Endothelial cell of umbilical vein (primary cell): ENCODE results near the gene NDUFAB1. TPM values are rescaled to one million over a fixed set of nuclear protein-coding genes. Genes with fewer than 3 reads are reported as not detected.

Experiments
- BruUV-seq: library from RNA; stranded (reverse); fragments of 400-500 nt; replicated peaks from 2 replicates; lab custom pipeline; 2021; lab: Mats Ljungman, UMichigan
- CTCF ChIA-PET: fragments of 300-600, 350-600 bp; sonication (Branson Sonifier 250); formaldehyde crosslinking; loops from one replicate; lab custom pipeline; 2021; ENCODE audit warnings: antibody characterized with exemption, inconsistent platforms; lab: Charles Lee
- POLR2A ChIA-PET: fragments of 300-600, 350-600 bp; sonication (Branson Sonifier 250); formaldehyde crosslinking; loops from one replicate; lab custom pipeline; 2021; ENCODE audit warnings: antibody characterized with exemption, inconsistent platforms; lab: Charles Lee
- DNase-seq: peaks from one replicate; pipeline ENCODE4 v3.0.0-alpha.2; 2011; ENCODE audit warnings: low read depth, low spot score
- FAIRE-seq: peaks from 2 replicates; lab custom pipeline; 2011; peaks lifted over from hg19 to GRCh38; lab: Jason Lieb, UNC
- H2AFZ ChIP-seq: 2 replicates; pipeline ENCODE4 v1.6.0; 2012; ENCODE audit warnings: low read depth, low read length, control low read depth, inconsistent platforms
- H3K27ac ChIP-seq: 2 replicates; pipeline ENCODE4 v1.5.1; 2011; ENCODE audit warnings: low read depth, mild to moderate bottlenecking, control low read depth, low read length, moderate library complexity; ENCODE audit not compliant: insufficient read depth
- H3K27me3 ChIP-seq, 2 experiments: 2 replicates each; pipeline versions ENCODE4 v1.6.0 to v1.6.1; 2011; ENCODE audit warnings: low read length in 2 of 2, mixed read lengths in 1 of 2; ENCODE audit not compliant: control insufficient read depth in 2 of 2, insufficient read depth in 2 of 2
- H3K36me3 ChIP-seq, 2 experiments: 2 replicates in 1 of 2; 3 replicates in 1 of 2; pipeline ENCODE4 v1.5.1; 2011; ENCODE audit warnings: low read length in 2 of 2, mild to moderate bottlenecking in 1 of 2, moderate library complexity in 1 of 2; ENCODE audit not compliant: control insufficient read depth in 2 of 2, insufficient read depth in 2 of 2; ENCODE audit errors: extremely low read depth in 1 of 2
- H3K4me1 ChIP-seq: 3 replicates; pipeline ENCODE4 v1.5.1; 2011; ENCODE audit warnings: mild to moderate bottlenecking, low read length; ENCODE audit not compliant: control insufficient read depth, insufficient read depth; ENCODE audit errors: extremely low read depth
- H3K4me2 ChIP-seq: 2 replicates; pipeline ENCODE4 v1.6.1; 2011; ENCODE audit warnings: low read length, control low read depth, mixed read lengths; ENCODE audit not compliant: insufficient read depth
- H3K4me3 ChIP-seq, 3 experiments: fragments of 200-600 bp in 1 of 3; sonication (generic), shearing (Covaris generic) in 1 of 3; replicated peaks in 1 of 3; 2 replicates each; pipeline ENCODE4 v1.5.1; 2011 to 2016; ENCODE audit warnings: control low read depth in 3 of 3, low read length in 3 of 3, mild to moderate bottlenecking in 2 of 3, inconsistent platforms in 1 of 3, low read depth in 1 of 3, moderate library complexity in 1 of 3; ENCODE audit not compliant: insufficient read depth in 1 of 3
- H3K79me2 ChIP-seq: 2 replicates; pipeline ENCODE4 v1.6.0; 2012; ENCODE audit warnings: low read length, inconsistent platforms; ENCODE audit not compliant: control insufficient read depth, insufficient read depth
- H3K9ac ChIP-seq: replicated peaks from 2 replicates; pipeline ENCODE3; 2011; ENCODE audit warnings: low read length, control low read depth; ENCODE audit not compliant: insufficient read depth; ENCODE audit errors: extremely low read depth
- H3K9me1 ChIP-seq: replicated peaks from 3 replicates; pipeline ENCODE4 v1.6.0; 2011; ENCODE audit warnings: mild to moderate bottlenecking, low read length; ENCODE audit not compliant: control insufficient read depth, insufficient read depth; ENCODE audit errors: extremely low read depth
- H3K9me3 ChIP-seq: replicated peaks from 2 replicates; pipeline ENCODE4 v1.5.1; 2012; ENCODE audit warnings: low read length, inconsistent platforms; ENCODE audit not compliant: control insufficient read depth, insufficient read depth
- H4K20me1 ChIP-seq: replicated peaks from 2 replicates; pipeline ENCODE3; 2011; ENCODE audit warnings: mild to moderate bottlenecking, low read length; ENCODE audit not compliant: control insufficient read depth, insufficient read depth; ENCODE audit errors: extremely low read depth
- EZH2 ChIP-seq: IDR thresholded peaks from 2 replicates; pipeline ENCODE4 v1.6.1; 2012; ENCODE audit warnings: borderline replicate concordance, low read depth, mild to moderate bottlenecking, moderate library complexity, low read length, inconsistent platforms; ENCODE audit not compliant: severe bottlenecking
- FOS ChIP-seq: IDR thresholded peaks from 2 replicates; pipeline ENCODE4 v1.6.1; 2011; ENCODE audit warnings: mild to moderate bottlenecking, low read length, moderate library complexity, borderline replicate concordance; ENCODE audit not compliant: insufficient read depth
- GATA2 ChIP-seq: IDR thresholded peaks from 2 replicates; pipeline ENCODE4 v1.7.0; 2011; ENCODE audit warnings: low read depth, mild to moderate bottlenecking, moderate library complexity, mixed read lengths, low read length; ENCODE audit not compliant: insufficient read length, insufficient read depth
- JUN ChIP-seq: IDR thresholded peaks from 2 replicates; pipeline ENCODE4 v1.6.1; 2011; ENCODE audit warnings: borderline replicate concordance, low read depth; ENCODE audit not compliant: insufficient read length, insufficient read depth
- MYC ChIP-seq: IDR thresholded peaks from one replicate; pipeline ENCODE4 v1.6.1; 2011; ENCODE audit warnings: mild to moderate bottlenecking, low read depth, low read length
- POLR2A ChIP-seq: IDR thresholded peaks from 2 replicates; pipeline ENCODE4 v1.6.1; 2012; ENCODE audit warnings: low read depth, mild to moderate bottlenecking, control low read depth, low read length
- POLR2AphosphoS5 ChIP-seq: IDR thresholded peaks from 2 replicates; pipeline ENCODE4 v1.6.1; 2012; ENCODE audit warnings: low read depth, mild to moderate bottlenecking, control low read depth, low read length, moderate library complexity; ENCODE audit not compliant: insufficient read depth
- dilution Hi-C: fragments of 300-500 bp; cut with MboI; formaldehyde crosslinking; loops from one replicate; pipeline ENCODE4 v1.15.0; 2019; ENCODE audit warnings: low sequenced_read_pairs; ENCODE audit not compliant: extremely low pct_ligation_motif_present
- intact Hi-C: fragments of 100-400 bp; cut with micrococcal nuclease; formaldehyde crosslinking; loops from one replicate; pipeline ENCODE4 v1.10.0; 2022
- polyA plus RNA-seq, 4 experiments: library from polyadenylated mRNA; depleted of rRNA in 3 of 4; stranded (reverse) in 3 of 4; unstranded in 1 of 4; fragments of >200 nt; gene quantifications; 2 replicates each; pipeline versions ENCODE4 v1.2.1 to v1.2.3, GENCODE V29; 2011 to 2012; ENCODE audit warnings: missing spikeins in 1 of 4
- total RNA-seq: library from RNA; stranded (reverse); gene quantifications from 2 replicates; pipeline ENCODE4 v1.2.3, GENCODE V29; 2021
- TF ChIP-seq, protein P1 (sequence below), 2 donors: IDR thresholded peaks; 1 replicate in 1 of 2; 2 replicates in 1 of 2; pipeline ENCODE4 v1.5.1; 2011; ENCODE audit warnings: low read length in 2 of 2, mild to moderate bottlenecking in 2 of 2, moderate library complexity in 2 of 2, control low read depth in 1 of 2, inconsistent platforms in 1 of 2, low read depth in 1 of 2; ENCODE audit not compliant: insufficient read depth in 1 of 2; ENCODE audit errors: extremely low read depth in 1 of 2
- TF ChIP-seq, protein P2 (sequence below): IDR thresholded peaks from 2 replicates; pipeline ENCODE4 v1.6.1; 2011; ENCODE audit not compliant: insufficient read depth, insufficient read length

NDUFAB1 gene
- total and polyA plus RNA-seq, 2 donors (not counting 3 experiments of a cell fraction or from before 2014, with no cell fraction given), result 112 to 228 TPM

- no peak for DNase-seq
- Histone ChIP-seq H3K27ac (no peak overlapping the region), H3K4me2 (no peak overlapping the region), H3K9me3 (no peaks in the 10 kb centered on the region), H3K9me1 (no peaks in the 10 kb centered on the region), H3K9ac (no peak overlapping the region), H3K4me1 (peaks cover 7% of the 10 kb centered on the region), H4K20me1 (no peaks in the 10 kb centered on the region), H3K36me3 (peaks cover 3 to 9% of the 10 kb centered on the region in 2 experiments), H2AFZ (no peak overlapping the region), H3K79me2 (peaks cover 20% of the 10 kb centered on the region), H3K27me3 (no peaks in the 10 kb centered on the region), H3K4me3 (no peak overlapping the region)
- BruUV-seq, result no TSS peak
- TF ChIP-seq, protein P1, sequence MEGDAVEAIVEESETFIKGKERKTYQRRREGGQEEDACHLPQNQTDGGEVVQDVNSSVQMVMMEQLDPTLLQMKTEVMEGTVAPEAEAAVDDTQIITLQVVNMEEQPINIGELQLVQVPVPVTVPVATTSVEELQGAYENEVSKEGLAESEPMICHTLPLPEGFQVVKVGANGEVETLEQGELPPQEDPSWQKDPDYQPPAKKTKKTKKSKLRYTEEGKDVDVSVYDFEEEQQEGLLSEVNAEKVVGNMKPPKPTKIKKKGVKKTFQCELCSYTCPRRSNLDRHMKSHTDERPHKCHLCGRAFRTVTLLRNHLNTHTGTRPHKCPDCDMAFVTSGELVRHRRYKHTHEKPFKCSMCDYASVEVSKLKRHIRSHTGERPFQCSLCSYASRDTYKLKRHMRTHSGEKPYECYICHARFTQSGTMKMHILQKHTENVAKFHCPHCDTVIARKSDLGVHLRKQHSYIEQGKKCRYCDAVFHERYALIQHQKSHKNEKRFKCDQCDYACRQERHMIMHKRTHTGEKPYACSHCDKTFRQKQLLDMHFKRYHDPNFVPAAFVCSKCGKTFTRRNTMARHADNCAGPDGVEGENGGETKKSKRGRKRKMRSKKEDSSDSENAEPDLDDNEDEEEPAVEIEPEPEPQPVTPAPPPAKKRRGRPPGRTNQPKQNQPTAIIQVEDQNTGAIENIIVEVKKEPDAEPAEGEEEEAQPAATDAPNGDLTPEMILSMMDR (IDR thresholded peaks at IDR 0.05; ENCODE audit: extremely low read depth in 1 of 2, insufficient read depth in 1 of 2, low read depth in 1 of 2, low read length in 2 of 2), result no peak
- TF ChIP-seq POLR2AphosphoS5 (no peak), GATA2 (no peak), JUN (no peak), EZH2 (no peak), FOS (no peak), POLR2A (no peak), MYC (no peak)
- TF ChIP-seq, protein P2, sequence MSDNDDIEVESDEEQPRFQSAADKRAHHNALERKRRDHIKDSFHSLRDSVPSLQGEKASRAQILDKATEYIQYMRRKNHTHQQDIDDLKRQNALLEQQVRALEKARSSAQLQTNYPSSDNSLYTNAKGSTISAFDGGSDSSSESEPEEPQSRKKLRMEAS, result no peak
- ChIA-PET CTCF (no interaction called here), POLR2A (no interaction called here)
- intact Hi-C loops (no loop called here), dilution Hi-C loops (no loop called here)
- no peak for FAIRE-seq
Measured at GRCh38 chr16:23635958-23636357, 39.8 kb upstream of the NDUFAB1 start.
